CD4-positive, alpha-beta memory T cell (primary cell): ENCODE measurements around the gene EMX2. TPM values are rescaled to one million over a fixed set of nuclear protein-coding genes. Genes with fewer than 3 reads are reported as not detected.

ENCODE experiments used
- CTCF ChIA-PET: fragments of 350-600 bp; sonication (Branson Sonifier 250); formaldehyde crosslinking; loops from one replicate; lab custom pipeline; 2021; ENCODE audit warnings: inconsistent platforms; ENCODE audit not compliant: partially characterized antibody; lab: Charles Lee
- POLR2A ChIA-PET: fragments of 350-600 bp; sonication (Branson Sonifier 250); formaldehyde crosslinking; loops from one replicate; lab custom pipeline; 2021; ENCODE audit not compliant: partially characterized antibody; lab: Charles Lee
- DNase-seq, 5 donors: peaks; one replicate each; pipeline versions ENCODE4 v3.0.0 to v3.0.0-alpha.2; 2020 to 2022; ENCODE audit warnings: mixed read lengths in 1 of 5
- H3K27ac ChIP-seq: one replicate; pipeline ENCODE4 v1.7.0; 2013; ENCODE audit warnings: low read depth, low read length
- H3K27me3 ChIP-seq: 2 replicates; pipeline ENCODE4 v1.7.0; 2013; ENCODE audit warnings: mild to moderate bottlenecking, low read length, moderate library complexity; ENCODE audit not compliant: insufficient read depth
- H3K36me3 ChIP-seq: 2 replicates; pipeline ENCODE4 v1.7.0; 2013; ENCODE audit warnings: mild to moderate bottlenecking, low read length, moderate library complexity; ENCODE audit not compliant: insufficient read depth
- H3K4me1 ChIP-seq: 2 replicates; pipeline ENCODE4 v1.7.0; 2013; ENCODE audit warnings: mild to moderate bottlenecking, low read length, moderate library complexity; ENCODE audit not compliant: insufficient read depth
- H3K4me3 ChIP-seq, 2 donors: one replicate each; pipeline ENCODE4 v1.7.0; 2013; ENCODE audit warnings: low read length in 2 of 2, mild to moderate bottlenecking in 1 of 2
- H3K9me3 ChIP-seq, 2 donors: one replicate each; pipeline ENCODE4 v1.7.0; 2013; ENCODE audit warnings: low read length in 2 of 2, control low read depth in 1 of 2; ENCODE audit not compliant: control insufficient read depth in 1 of 2
- H3K27ac Mint-ChIP-seq, 7 donors: one replicate each; pipeline ENCODE4 v1.8.0; 2020 to 2021; ENCODE audit warnings: mixed read lengths in 7 of 7, mild to moderate bottlenecking in 6 of 7, inconsistent platforms in 3 of 7, moderate library complexity in 3 of 7
- H3K27me3 Mint-ChIP-seq, 2 donors: one replicate each; pipeline ENCODE4 v1.8.0; 2020 to 2021; ENCODE audit warnings: mixed read lengths in 2 of 2
- H3K36me3 Mint-ChIP-seq, 2 donors: one replicate each; pipeline ENCODE4 v1.8.0; 2020 to 2021; ENCODE audit warnings: mixed read lengths in 2 of 2, inconsistent platforms in 1 of 2, mild to moderate bottlenecking in 1 of 2
- H3K4me1 Mint-ChIP-seq, 4 donors: one replicate each; pipeline ENCODE4 v1.8.0; 2020 to 2021; ENCODE audit warnings: mixed read lengths in 4 of 4, mild to moderate bottlenecking in 1 of 4
- H3K4me3 Mint-ChIP-seq, 8 donors: one replicate each; pipeline ENCODE4 v1.8.0; 2020 to 2021; ENCODE audit warnings: mixed read lengths in 8 of 8, mild to moderate bottlenecking in 7 of 8, moderate library complexity in 6 of 8, inconsistent platforms in 3 of 8
- H3K9me3 Mint-ChIP-seq, 8 donors: one replicate each; pipeline ENCODE4 v1.8.0; 2020 to 2021; ENCODE audit warnings: mixed read lengths in 8 of 8, mild to moderate bottlenecking in 5 of 8, inconsistent platforms in 3 of 8, moderate library complexity in 1 of 8
- intact Hi-C: fragments of 100-400 bp; cut with micrococcal nuclease; formaldehyde crosslinking; loops from one replicate; pipeline ENCODE4 v1.15.1; 2023
- polyA plus RNA-seq, 2 donors: library from polyadenylated mRNA; unstranded; fragments of 300-500 nt; fragmentation: Illumina TruSeq; gene quantifications; one replicate each; pipeline ENCODE4 v1.2.3, GENCODE V29; 2021
- total RNA-seq, 2 experiments: library from RNA; stranded (reverse); gene quantifications; one replicate each; pipeline ENCODE4 v1.2.3, GENCODE V29; 2021

The EMX2 gene
- total and polyA plus RNA-seq, 4 experiments from 2014 or later, result not detected

DNA sequence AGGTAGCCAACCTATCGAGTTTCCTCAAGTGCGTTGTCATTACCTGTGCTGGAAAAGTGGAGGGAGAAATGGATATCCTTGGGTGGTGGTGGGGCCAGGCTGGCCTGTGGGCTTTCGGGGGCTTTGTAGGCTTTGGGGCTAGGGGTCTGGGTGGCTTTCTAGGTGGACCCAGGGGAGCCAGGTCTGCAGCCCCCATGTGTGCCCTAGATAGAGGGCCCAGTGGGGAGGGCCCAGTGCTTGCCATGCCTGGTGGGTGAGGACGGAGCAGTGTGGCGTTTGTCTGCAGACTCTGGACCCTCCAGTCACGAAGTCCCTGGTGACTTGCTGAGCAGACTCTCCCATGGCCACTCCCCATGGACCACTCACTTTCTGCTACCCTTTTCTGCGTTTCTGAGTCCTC, 19.7 kb downstream of the EMX2 start:
- Histone ChIP-seq H3K4me1 (no peaks in the 10 kb centered on the region), H3K36me3 (no peaks in the 10 kb centered on the region), H3K4me3 (no peak overlapping the region), H3K27ac (no peak overlapping the region), H3K27me3 (no peaks in the 10 kb centered on the region), H3K9me3 (no peaks in the 10 kb centered on the region)
- no peak for DNase-seq
- Mint-ChIP-seq H3K4me3 (no peak overlapping the region), H3K9me3 (no peaks in the 10 kb centered on the region), H3K36me3 (no peaks in the 10 kb centered on the region), H3K4me1 (no peaks in the 10 kb centered on the region), H3K27me3 (peaks cover 4 to 11% of the 10 kb centered on the region in 2 donors), H3K27ac (no peak overlapping the region)
- POLR2A ChIA-PET, result no interaction called here
- CTCF ChIA-PET, result no interaction called here
- intact Hi-C loops, result no loop called here

GRCh38 chr10:117562896-117563737, 20.6 kb downstream of the EMX2 start:
- intact Hi-C loops, result no loop called here

GRCh38 chr10:117563780-117564179, 21.2 kb downstream of the EMX2 start:
- H3K4me3 Mint-ChIP-seq, result no peak overlapping the region
- no peaks in the 10 kb centered on the region for H3K4me1 Mint-ChIP-seq
- intact Hi-C loops, result no loop called here
- H3K27me3 Mint-ChIP-seq, result peaks cover 6 to 13% of the 10 kb centered on the region in 2 donors
- no peak overlapping the region for H3K4me3 ChIP-seq
- ChIA-PET POLR2A (no interaction called here), CTCF (no interaction called here)
- no peaks in the 10 kb centered on the region for H3K4me1 ChIP-seq
- H3K9me3 Mint-ChIP-seq, result peaks cover 0 to 2% (median 0%) of the 10 kb centered on the region in 8 donors
- no peak overlapping the region for H3K27ac Mint-ChIP-seq
- no peaks in the 10 kb centered on the region for H3K36me3 ChIP-seq
- no peaks in the 10 kb centered on the region for H3K27me3 ChIP-seq
- DNase-seq, result no peak
- no peak overlapping the region for H3K27ac ChIP-seq
- H3K36me3 Mint-ChIP-seq, result no peaks in the 10 kb centered on the region
- H3K9me3 ChIP-seq, result no peaks in the 10 kb centered on the region

More at GRCh38 chr10:117562896-117563737, 20.6 kb downstream of the EMX2 start:
- no peaks in the 10 kb centered on the region for H3K4me1 ChIP-seq
- H3K4me1 Mint-ChIP-seq, result no peaks in the 10 kb centered on the region
- H3K9me3 ChIP-seq, result no peaks in the 10 kb centered on the region
- H3K4me3 Mint-ChIP-seq, result no peak overlapping the region
- H3K27ac ChIP-seq, result no peak overlapping the region
- no peaks in the 10 kb centered on the region for H3K36me3 ChIP-seq
- DNase-seq, result no peak
- POLR2A ChIA-PET, result no interaction called here
- H3K27me3 Mint-ChIP-seq, result peaks cover 4 to 13% of the 10 kb centered on the region in 2 donors
- CTCF ChIA-PET, result no interaction called here
- H3K27me3 ChIP-seq, result no peaks in the 10 kb centered on the region
- no peaks in the 10 kb centered on the region for H3K36me3 Mint-ChIP-seq
- H3K4me3 ChIP-seq, result no peak overlapping the region
- H3K27ac Mint-ChIP-seq, result no peak overlapping the region
- H3K9me3 Mint-ChIP-seq, result peaks cover 0 to 2% (median 0%) of the 10 kb centered on the region in 8 donors

- ChIA-PET CTCF (no interaction called here), POLR2A (no interaction called here)
- Mint-ChIP-seq H3K4me3 (no peak overlapping the region), H3K36me3 (no peaks in the 10 kb centered on the region), H3K27me3 (peaks cover 6 to 13% of the 10 kb centered on the region in 2 donors), H3K4me1 (no peaks in the 10 kb centered on the region), H3K9me3 (peaks cover 0 to 2% (median 0%) of the 10 kb centered on the region in 8 donors), H3K27ac (no peak overlapping the region)
- H3K27me3 ChIP-seq, result no peaks in the 10 kb centered on the region
- H3K27ac ChIP-seq, result no peak overlapping the region
- H3K36me3 ChIP-seq, result no peaks in the 10 kb centered on the region
- no peaks in the 10 kb centered on the region for H3K4me1 ChIP-seq
- DNase-seq, result no peak
- intact Hi-C loops, result no loop called here
- no peak overlapping the region for H3K4me3 ChIP-seq
- no peaks in the 10 kb centered on the region for H3K9me3 ChIP-seq
Observed at GRCh38 chr10:117565068-117565467, 22.5 kb downstream of the EMX2 start.

GRCh38 chr10:117568334-117568733, 25.8 kb downstream of the EMX2 start:
- Histone ChIP-seq H3K4me1 (no peaks in the 10 kb centered on the region), H3K4me3 (no peak overlapping the region), H3K27me3 (no peaks in the 10 kb centered on the region), H3K9me3 (no peaks in the 10 kb centered on the region), H3K27ac (no peak overlapping the region), H3K36me3 (no peaks in the 10 kb centered on the region)
- Mint-ChIP-seq H3K4me1 (no peaks in the 10 kb centered on the region), H3K27ac (no peak overlapping the region), H3K9me3 (peaks cover 0 to 4% (median 0%) of the 10 kb centered on the region in 8 donors), H3K27me3 (peaks cover 6 to 17% of the 10 kb centered on the region in 2 donors), H3K4me3 (no peak overlapping the region), H3K36me3 (no peaks in the 10 kb centered on the region)
- no peak for DNase-seq
- intact Hi-C loops, result no loop called here
- ChIA-PET POLR2A (no interaction called here), CTCF (interaction anchor here (2.0 kb wide), 1 partner anchor 71 kb away, joined by 5 read pairs; no protein-coding TSS in a partner anchor)

- no peak overlapping the region for H3K27ac Mint-ChIP-seq
- Histone ChIP-seq H3K4me3 (no peak overlapping the region), H3K27me3 (no peaks in the 10 kb centered on the region), H3K9me3 (no peaks in the 10 kb centered on the region), H3K27ac (no peak overlapping the region), H3K36me3 (no peaks in the 10 kb centered on the region), H3K4me1 (no peaks in the 10 kb centered on the region)
- H3K4me1 Mint-ChIP-seq, result no peaks in the 10 kb centered on the region
- peaks cover 0 to 6% (median 0%) of the 10 kb centered on the region in 8 donors for H3K9me3 Mint-ChIP-seq
- intact Hi-C loops, result no loop called here
- H3K36me3 Mint-ChIP-seq, result no peaks in the 10 kb centered on the region
- no peak for DNase-seq
- peaks cover 4 to 14% of the 10 kb centered on the region in 2 donors for H3K27me3 Mint-ChIP-seq
- ChIA-PET CTCF (interaction anchor here (1.0 kb wide), 1 partner anchor 9 kb away, joined by 3 read pairs; no protein-coding TSS in a partner anchor), POLR2A (no interaction called here)
- H3K4me3 Mint-ChIP-seq, result no peak overlapping the region
Observed at GRCh38 chr10:117569610-117570390, 27.3 kb downstream of the EMX2 start.

DNA sequence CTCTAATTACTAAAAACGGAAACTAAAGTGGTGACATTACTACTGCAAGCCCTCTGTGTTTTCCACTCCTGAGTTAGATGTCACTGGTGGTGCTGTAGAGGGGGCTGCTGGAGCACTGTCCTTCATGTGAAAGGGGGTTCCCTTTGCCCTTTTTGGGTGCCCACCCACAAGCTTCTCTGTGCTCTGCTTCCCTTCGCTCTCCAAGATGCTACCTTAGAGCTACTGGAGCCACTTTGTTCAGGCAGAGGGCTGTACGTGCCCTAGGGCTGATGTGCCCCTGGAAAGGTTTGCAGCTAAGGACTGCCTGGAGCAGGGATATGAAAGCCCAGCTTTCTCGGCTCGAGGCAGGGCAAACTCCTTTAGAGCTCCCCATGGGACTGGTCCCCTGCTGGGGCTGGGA, 28.3 kb downstream of the EMX2 start:
- Mint-ChIP-seq H3K4me1 (no peaks in the 10 kb centered on the region), H3K27me3 (peaks cover 6 to 13% of the 10 kb centered on the region in 2 donors), H3K9me3 (peaks cover 0 to 6% (median 0%) of the 10 kb centered on the region in 8 donors), H3K27ac (no peak overlapping the region), H3K36me3 (no peaks in the 10 kb centered on the region), H3K4me3 (no peak overlapping the region)
- Histone ChIP-seq H3K36me3 (no peaks in the 10 kb centered on the region), H3K4me1 (no peaks in the 10 kb centered on the region), H3K9me3 (no peaks in the 10 kb centered on the region), H3K27ac (no peak overlapping the region), H3K4me3 (no peak overlapping the region), H3K27me3 (no peaks in the 10 kb centered on the region)
- CTCF ChIA-PET, result no interaction called here
- no peak for DNase-seq
- POLR2A ChIA-PET, result no interaction called here
- intact Hi-C loops, result no loop called here
